HCT116 (cell line): Measurements from ENCODE around the gene TSPAN31. TPM values are rescaled to one million over a fixed set of nuclear protein-coding genes. Genes with fewer than 3 reads are reported as not detected.

Experiments used
- ATAC-seq: fragments of 200-7000 bp; cut with Tn5 transposase; 2 replicates; pipeline ENCODE4 v1.9.1; 2020; ENCODE audit warnings: mild to moderate bottlenecking, moderate library complexity
- BruUV-seq: library from RNA; stranded (reverse); fragments of 400-500 nt; replicated peaks from 2 replicates; lab custom pipeline; 2021; lab: Mats Ljungman, UMichigan
- CTCF ChIA-PET: fragments of 300-600 bp; sonication (Branson Sonifier 250); formaldehyde crosslinking; loops from one replicate; lab custom pipeline; 2021; ENCODE audit warnings: antibody characterized with exemption; lab: Charles Lee
- POLR2A ChIA-PET: fragments of 300-600, 350-600 bp; sonication (Branson Sonifier 250); formaldehyde crosslinking; loops from one replicate; lab custom pipeline; 2021; ENCODE audit warnings: antibody characterized with exemption; lab: Charles Lee
- RAD21 ChIA-PET, 2 experiments: fragments of 300-600 bp; sonication (Branson Sonifier 250); formaldehyde crosslinking; loops; one replicate each; lab custom pipeline; 2023; ENCODE audit warnings: low total read pairs in 2 of 2; ENCODE audit not compliant: uncharacterized antibody in 2 of 2, unreplicated experiment in 2 of 2, low non-redundant PET in 1 of 2; lab: Charles Lee
- DNase-seq: peaks from one replicate; pipeline ENCODE4 v3.0.0-alpha.2; 2010; ENCODE audit warnings: low read depth, low spot score
- H2AFZ ChIP-seq: fragments of 200-600 bp; shearing (Covaris generic), sonication (generic); 2 replicates; pipeline ENCODE4 v1.6.1; 2017; ENCODE audit warnings: low read depth, mixed run types, mixed read lengths, antibody characterized with exemption, low read length; ENCODE audit not compliant: poor library complexity, severe bottlenecking
- H3K27ac ChIP-seq: 2 replicates; pipeline ENCODE4 v1.5.1; 2012; ENCODE audit warnings: low read depth, low read length
- H3K27me3 ChIP-seq: fragments of 200-600 bp; sonication (generic); 2 replicates; pipeline ENCODE4 v1.6.1; 2016; ENCODE audit warnings: mixed run types, low read length, mixed read lengths; ENCODE audit not compliant: insufficient read depth
- H3K36me3 ChIP-seq, 2 experiments: fragments of 200-500 bp in 1 of 2; fragments of 200-600 bp in 1 of 2; sonication (Bioruptor generic) in 1 of 2; sonication (generic) in 1 of 2; 2 replicates each; pipeline versions ENCODE4 v1.5.1 to v1.6.1; 2014 to 2016; ENCODE audit warnings: low read length in 2 of 2, inconsistent platforms in 1 of 2, mixed read lengths in 1 of 2, mixed run types in 1 of 2; ENCODE audit not compliant: insufficient read depth in 2 of 2, control insufficient read depth in 1 of 2
- H3K4me1 ChIP-seq, 2 experiments: fragments of 200-600 bp in 1 of 2; sonication (generic) in 1 of 2; 2 replicates each; pipeline versions ENCODE4 v1.5.1 to v1.6.1; 2012 to 2017; ENCODE audit warnings: low read length in 2 of 2, inconsistent platforms in 1 of 2, mild to moderate bottlenecking in 1 of 2, mixed read lengths in 1 of 2, mixed run types in 1 of 2, moderate library complexity in 1 of 2; ENCODE audit not compliant: insufficient read depth in 2 of 2, control insufficient read depth in 1 of 2
- H3K4me2 ChIP-seq: fragments of 200-600 bp; sonication (generic); 2 replicates; pipeline ENCODE4 v1.6.1; 2017; ENCODE audit warnings: mixed run types, low read length, mixed read lengths
- H3K4me3 ChIP-seq, 2 experiments: fragments of 200-600 bp in 1 of 2; sonication (generic) in 1 of 2; replicated peaks in 1 of 2; 2 replicates each; pipeline ENCODE4 v1.5.1; 2011 to 2016; ENCODE audit warnings: low read length in 2 of 2, control low read depth in 1 of 2, low read depth in 1 of 2, mild to moderate bottlenecking in 1 of 2, mixed read lengths in 1 of 2, mixed run types in 1 of 2
- H3K79me2 ChIP-seq: fragments of 200-600 bp; sonication (generic); 2 replicates; pipeline ENCODE4 v1.6.1; 2017; ENCODE audit warnings: mild to moderate bottlenecking, mixed run types, low read length, moderate library complexity, mixed read lengths; ENCODE audit not compliant: insufficient read depth
- H3K9ac ChIP-seq: fragments of 200-600 bp; sonication (generic); 2 replicates; pipeline ENCODE4 v1.6.1; 2016; ENCODE audit warnings: low read length, mixed read lengths
- H3K9me2 ChIP-seq: fragments of 200-600 bp; sonication (generic), shearing (Covaris generic); 2 replicates; pipeline ENCODE4 v1.6.1; 2017; ENCODE audit warnings: mixed run types, mild to moderate bottlenecking, moderate library complexity; ENCODE audit not compliant: insufficient read depth
- H3K9me3 ChIP-seq, 2 experiments: fragments of 200-500 bp in 1 of 2; fragments of 200-600 bp in 1 of 2; sonication (Bioruptor generic) in 1 of 2; sonication (generic) in 1 of 2; 2 replicates each; pipeline ENCODE4 v1.6.1; 2014 to 2017; ENCODE audit warnings: low read length in 2 of 2, mixed read lengths in 2 of 2, inconsistent platforms in 1 of 2, low read depth in 1 of 2, mild to moderate bottlenecking in 1 of 2, mixed run types in 1 of 2, moderate library complexity in 1 of 2; ENCODE audit not compliant: control insufficient read depth in 1 of 2, insufficient read depth in 1 of 2
- H4K20me1 ChIP-seq: fragments of 200-600 bp; sonication (generic), shearing (Covaris generic); 2 replicates; pipeline ENCODE4 v1.6.1; 2017; ENCODE audit warnings: mixed run types, mild to moderate bottlenecking, moderate library complexity; ENCODE audit not compliant: insufficient read depth
- CBX3 ChIP-seq: IDR thresholded peaks from 2 replicates; pipeline ENCODE4 v1.6.1; 2012; ENCODE audit warnings: low read depth
- CEBPB ChIP-seq: IDR thresholded peaks from 2 replicates; pipeline ENCODE4 v1.6.1; 2012; ENCODE audit warnings: low read depth
- ELF1 ChIP-seq: IDR thresholded peaks from 2 replicates; pipeline ENCODE4 v1.6.1; 2012; ENCODE audit warnings: low read depth, borderline replicate concordance
- EZH2 ChIP-seq: fragments of 200-600 bp; sonication (generic); IDR thresholded peaks from 2 replicates; pipeline ENCODE4 v1.6.1; 2017; ENCODE audit warnings: antibody characterized with exemption, mixed run types
- EZH2phosphoT487 ChIP-seq: fragments of 200-600 bp; IDR thresholded peaks from 2 replicates; pipeline ENCODE4 v1.6.1; 2018; ENCODE audit warnings: antibody characterized with exemption, borderline replicate concordance
- JUND ChIP-seq: IDR thresholded peaks from 2 replicates; pipeline ENCODE4 v1.6.1; 2012
- POLR2A ChIP-seq: IDR thresholded peaks from 2 replicates; pipeline ENCODE4 v1.7.0; 2011; ENCODE audit warnings: borderline replicate concordance; ENCODE audit not compliant: insufficient read depth, insufficient read length; ENCODE audit errors: extremely low read depth
- POLR2AphosphoS5 ChIP-seq: IDR thresholded peaks from 2 replicates; pipeline ENCODE4 v1.6.1; 2011; ENCODE audit warnings: mild to moderate bottlenecking, low read depth, low read length, moderate library complexity
- RAD21 ChIP-seq: IDR thresholded peaks from 2 replicates; pipeline ENCODE4 v1.6.1; 2012; ENCODE audit warnings: low read depth, mild to moderate bottlenecking
- SIN3A ChIP-seq: IDR thresholded peaks from 2 replicates; pipeline ENCODE4 v1.6.1; 2012; ENCODE audit warnings: low read depth
- SP1 ChIP-seq: IDR thresholded peaks from 2 replicates; pipeline ENCODE4 v1.6.1; 2012; ENCODE audit warnings: low read depth
- TCF7L2 ChIP-seq: IDR thresholded peaks from 2 replicates; pipeline ENCODE4 v1.7.0; 2011; ENCODE audit warnings: borderline replicate concordance, inconsistent platforms; ENCODE audit not compliant: insufficient read depth, insufficient read length; ENCODE audit errors: extremely low read depth
- YY1 ChIP-seq: IDR thresholded peaks from 2 replicates; pipeline ENCODE4 v1.6.1; 2011; ENCODE audit warnings: low read length, low read depth, moderate library complexity, mild to moderate bottlenecking; ENCODE audit not compliant: insufficient replicate concordance; ENCODE audit errors: extremely low read depth
- ZNF274 ChIP-seq: fragments of 200-500 bp; sonication (Bioruptor generic); IDR thresholded peaks from 2 replicates; pipeline ENCODE4 v1.6.1; 2014; ENCODE audit warnings: mild to moderate bottlenecking, low read depth, low read length, inconsistent platforms
- intact Hi-C: fragments of 100-400 bp; cut with micrococcal nuclease; formaldehyde crosslinking; loops from 2 replicates; pipeline ENCODE4 v1.10.0; 2022
- total RNA-seq: library from RNA; stranded (reverse); gene quantifications from one replicate; pipeline ENCODE4 v1.2.1, GENCODE V29; 2021; ENCODE audit not compliant: unreplicated experiment
- TF ChIP-seq, protein P1 (sequence below), 3 experiments: fragments of 200-600 bp in 1 of 3; sonication (generic) in 1 of 3; IDR thresholded peaks in 2 of 3; conservative IDR thresholded peaks in 1 of 3; 2 replicates each; pipeline ENCODE4 v1.5.1; 2012 to 2017; ENCODE audit warnings: low read depth in 2 of 3, low read length in 2 of 3, antibody characterized with exemption in 1 of 3, borderline replicate concordance in 1 of 3, control low read depth in 1 of 3, mild to moderate bottlenecking in 1 of 3, mixed read lengths in 1 of 3, mixed run types in 1 of 3, moderate library complexity in 1 of 3; ENCODE audit not compliant: insufficient read depth in 1 of 3
- TF ChIP-seq, protein P2 (sequence below): IDR thresholded peaks from 2 replicates; pipeline ENCODE4 v1.6.1; 2012; ENCODE audit warnings: low read depth
- TF ChIP-seq, protein P3 (sequence below): IDR thresholded peaks from 2 replicates; pipeline ENCODE4 v1.6.1; 2012
- TF ChIP-seq, protein P4 (sequence below): IDR thresholded peaks from 2 replicates; pipeline ENCODE4 v1.6.1; 2011; ENCODE audit warnings: mild to moderate bottlenecking, low read length, moderate library complexity; ENCODE audit not compliant: insufficient replicate concordance; ENCODE audit errors: extremely low read depth
- TF ChIP-seq, protein P5 (sequence below): IDR thresholded peaks from 2 replicates; pipeline ENCODE4 v1.6.1; 2012

Gene TSPAN31
- total RNA-seq, 1 experiment from 2014 or later, result 14.9 TPM

DNA sequence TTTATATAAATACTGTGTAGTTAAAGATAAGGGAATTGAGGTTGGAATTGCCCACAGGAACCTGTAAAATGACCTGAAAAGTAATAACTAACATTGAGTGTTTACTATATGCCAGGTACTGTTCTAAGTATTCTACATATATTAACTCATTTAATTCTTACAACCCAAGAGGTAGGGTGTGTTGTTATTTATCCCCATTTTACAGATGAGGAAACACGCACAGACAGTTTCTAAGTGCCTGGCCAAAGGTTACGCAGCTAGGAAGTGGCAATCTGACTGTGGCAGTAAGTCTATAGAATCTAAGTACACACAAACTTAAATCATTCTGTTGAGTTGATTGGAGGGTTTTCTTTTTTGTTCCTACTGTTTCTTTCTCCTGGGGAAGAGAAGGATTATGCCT, 1.1 kb upstream of the TSPAN31 start:
- RAD21 ChIA-PET, result interaction anchor here in 1 of 2 experiments (1.2 kb wide), 1 partner anchor 103 kb away, joined by 3 read pairs; no protein-coding TSS in a partner anchor
- Histone ChIP-seq H3K4me2 (peak overlapping the region; percentile 91), H3K4me1 (peaks cover 10 to 36% of the 10 kb centered on the region in 2 experiments; a peak in 3 of 4 replicates), H3K9ac (peak overlapping the region; percentile 90), H3K79me2 (no peaks in the 10 kb centered on the region), H3K9me2 (no peaks in the 10 kb centered on the region), H4K20me1 (no peaks in the 10 kb centered on the region), H3K27ac (peak overlapping the region; percentile 76; the same call in 1 of the 2 replicates), H3K9me3 (no peaks in the 10 kb centered on the region), H2AFZ (no peak overlapping the region), H3K4me3 (peak overlapping the region; percentile 69 to 76), H3K36me3 (peaks cover 5 to 9% of the 10 kb centered on the region in 2 experiments; a peak in 3 of 4 replicates), H3K27me3 (no peaks in the 10 kb centered on the region)
- ATAC-seq (no peak), DNase-seq (no peak)
- TF ChIP-seq POLR2A, result no peak
- TF ChIP-seq SP1, result no peak
- TF ChIP-seq, protein P1, sequence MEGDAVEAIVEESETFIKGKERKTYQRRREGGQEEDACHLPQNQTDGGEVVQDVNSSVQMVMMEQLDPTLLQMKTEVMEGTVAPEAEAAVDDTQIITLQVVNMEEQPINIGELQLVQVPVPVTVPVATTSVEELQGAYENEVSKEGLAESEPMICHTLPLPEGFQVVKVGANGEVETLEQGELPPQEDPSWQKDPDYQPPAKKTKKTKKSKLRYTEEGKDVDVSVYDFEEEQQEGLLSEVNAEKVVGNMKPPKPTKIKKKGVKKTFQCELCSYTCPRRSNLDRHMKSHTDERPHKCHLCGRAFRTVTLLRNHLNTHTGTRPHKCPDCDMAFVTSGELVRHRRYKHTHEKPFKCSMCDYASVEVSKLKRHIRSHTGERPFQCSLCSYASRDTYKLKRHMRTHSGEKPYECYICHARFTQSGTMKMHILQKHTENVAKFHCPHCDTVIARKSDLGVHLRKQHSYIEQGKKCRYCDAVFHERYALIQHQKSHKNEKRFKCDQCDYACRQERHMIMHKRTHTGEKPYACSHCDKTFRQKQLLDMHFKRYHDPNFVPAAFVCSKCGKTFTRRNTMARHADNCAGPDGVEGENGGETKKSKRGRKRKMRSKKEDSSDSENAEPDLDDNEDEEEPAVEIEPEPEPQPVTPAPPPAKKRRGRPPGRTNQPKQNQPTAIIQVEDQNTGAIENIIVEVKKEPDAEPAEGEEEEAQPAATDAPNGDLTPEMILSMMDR (IDR thresholded peaks at IDR 0.05 in 2 of 3, conservative IDR thresholded peaks at IDR 0.05 in 1 of 3; ENCODE audit: borderline replicate concordance in 1 of 3, insufficient read depth in 1 of 3, low read depth in 2 of 3, low read length in 2 of 3), result no peak
- TF ChIP-seq JUND, result no peak
- TF ChIP-seq CEBPB, result no peak
- no peak for TF ChIP-seq EZH2phosphoT487
- no peak for TF ChIP-seq SIN3A
- TF ChIP-seq, protein P2, sequence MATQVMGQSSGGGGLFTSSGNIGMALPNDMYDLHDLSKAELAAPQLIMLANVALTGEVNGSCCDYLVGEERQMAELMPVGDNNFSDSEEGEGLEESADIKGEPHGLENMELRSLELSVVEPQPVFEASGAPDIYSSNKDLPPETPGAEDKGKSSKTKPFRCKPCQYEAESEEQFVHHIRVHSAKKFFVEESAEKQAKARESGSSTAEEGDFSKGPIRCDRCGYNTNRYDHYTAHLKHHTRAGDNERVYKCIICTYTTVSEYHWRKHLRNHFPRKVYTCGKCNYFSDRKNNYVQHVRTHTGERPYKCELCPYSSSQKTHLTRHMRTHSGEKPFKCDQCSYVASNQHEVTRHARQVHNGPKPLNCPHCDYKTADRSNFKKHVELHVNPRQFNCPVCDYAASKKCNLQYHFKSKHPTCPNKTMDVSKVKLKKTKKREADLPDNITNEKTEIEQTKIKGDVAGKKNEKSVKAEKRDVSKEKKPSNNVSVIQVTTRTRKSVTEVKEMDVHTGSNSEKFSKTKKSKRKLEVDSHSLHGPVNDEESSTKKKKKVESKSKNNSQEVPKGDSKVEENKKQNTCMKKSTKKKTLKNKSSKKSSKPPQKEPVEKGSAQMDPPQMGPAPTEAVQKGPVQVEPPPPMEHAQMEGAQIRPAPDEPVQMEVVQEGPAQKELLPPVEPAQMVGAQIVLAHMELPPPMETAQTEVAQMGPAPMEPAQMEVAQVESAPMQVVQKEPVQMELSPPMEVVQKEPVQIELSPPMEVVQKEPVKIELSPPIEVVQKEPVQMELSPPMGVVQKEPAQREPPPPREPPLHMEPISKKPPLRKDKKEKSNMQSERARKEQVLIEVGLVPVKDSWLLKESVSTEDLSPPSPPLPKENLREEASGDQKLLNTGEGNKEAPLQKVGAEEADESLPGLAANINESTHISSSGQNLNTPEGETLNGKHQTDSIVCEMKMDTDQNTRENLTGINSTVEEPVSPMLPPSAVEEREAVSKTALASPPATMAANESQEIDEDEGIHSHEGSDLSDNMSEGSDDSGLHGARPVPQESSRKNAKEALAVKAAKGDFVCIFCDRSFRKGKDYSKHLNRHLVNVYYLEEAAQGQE, result no peak
- TF ChIP-seq EZH2, result no peak
- TF ChIP-seq TCF7L2, result no peak
- no peak for TF ChIP-seq RAD21
- no peak for TF ChIP-seq ELF1
- no peak for TF ChIP-seq YY1
- TF ChIP-seq, protein P3, sequence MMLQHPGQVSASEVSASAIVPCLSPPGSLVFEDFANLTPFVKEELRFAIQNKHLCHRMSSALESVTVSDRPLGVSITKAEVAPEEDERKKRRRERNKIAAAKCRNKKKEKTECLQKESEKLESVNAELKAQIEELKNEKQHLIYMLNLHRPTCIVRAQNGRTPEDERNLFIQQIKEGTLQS, result no peak
- TF ChIP-seq, protein P4, sequence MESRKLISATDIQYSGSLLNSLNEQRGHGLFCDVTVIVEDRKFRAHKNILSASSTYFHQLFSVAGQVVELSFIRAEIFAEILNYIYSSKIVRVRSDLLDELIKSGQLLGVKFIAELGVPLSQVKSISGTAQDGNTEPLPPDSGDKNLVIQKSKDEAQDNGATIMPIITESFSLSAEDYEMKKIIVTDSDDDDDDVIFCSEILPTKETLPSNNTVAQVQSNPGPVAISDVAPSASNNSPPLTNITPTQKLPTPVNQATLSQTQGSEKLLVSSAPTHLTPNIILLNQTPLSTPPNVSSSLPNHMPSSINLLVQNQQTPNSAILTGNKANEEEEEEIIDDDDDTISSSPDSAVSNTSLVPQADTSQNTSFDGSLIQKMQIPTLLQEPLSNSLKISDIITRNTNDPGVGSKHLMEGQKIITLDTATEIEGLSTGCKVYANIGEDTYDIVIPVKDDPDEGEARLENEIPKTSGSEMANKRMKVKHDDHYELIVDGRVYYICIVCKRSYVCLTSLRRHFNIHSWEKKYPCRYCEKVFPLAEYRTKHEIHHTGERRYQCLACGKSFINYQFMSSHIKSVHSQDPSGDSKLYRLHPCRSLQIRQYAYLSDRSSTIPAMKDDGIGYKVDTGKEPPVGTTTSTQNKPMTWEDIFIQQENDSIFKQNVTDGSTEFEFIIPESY, result no peak
- TF ChIP-seq CBX3, result no peak
- TF ChIP-seq POLR2AphosphoS5, result no peak
- TF ChIP-seq ZNF274, result no peak
- TF ChIP-seq, protein P5, sequence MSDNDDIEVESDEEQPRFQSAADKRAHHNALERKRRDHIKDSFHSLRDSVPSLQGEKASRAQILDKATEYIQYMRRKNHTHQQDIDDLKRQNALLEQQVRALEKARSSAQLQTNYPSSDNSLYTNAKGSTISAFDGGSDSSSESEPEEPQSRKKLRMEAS, result no peak
- POLR2A ChIA-PET, result interaction anchor here (1.0 to 1.6 kb wide), 4 partner anchors 13 to 107 kb away, joined by 4 to 7 read pairs (median 6); no protein-coding TSS in a partner anchor
- intact Hi-C loops, result loop anchor here (2.0 kb wide), 1 partner anchor 17 kb away; no protein-coding TSS in a partner anchor
- no TSS peak for BruUV-seq
- CTCF ChIA-PET, result interaction anchor here (0.9 to 1.7 kb wide), 3 partner anchors 13 to 18 kb away, joined by 3 to 11 read pairs (median 10); no protein-coding TSS in a partner anchor
